ENCODE data around the gene WHAMM. TPM values are rescaled to one million over a fixed set of nuclear protein-coding genes. Genes with fewer than 3 reads are reported as not detected.

The WHAMM gene
- total RNA-seq, 1 donor from 2014 or later = 18.8 TPM

DNA sequence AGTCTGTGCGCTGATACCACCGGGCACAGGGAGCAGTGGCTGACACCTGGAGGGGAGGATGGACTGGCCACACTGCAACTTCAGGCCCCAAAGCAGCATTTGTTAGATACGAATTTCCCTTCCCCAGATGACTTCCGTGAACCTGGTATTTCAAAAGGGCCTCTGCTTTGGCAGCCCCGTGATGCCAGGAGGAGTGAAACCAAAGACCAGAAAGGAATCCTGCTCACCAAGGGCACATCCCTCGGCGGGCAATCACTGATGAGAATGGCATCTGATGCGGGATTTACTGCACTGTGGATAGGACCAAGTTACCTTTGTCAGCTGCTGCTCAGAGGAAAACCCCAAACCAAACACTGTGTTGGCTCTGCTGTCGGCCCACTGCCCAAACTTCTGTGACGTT is 65.5 kb downstream of the WHAMM start:
- TF ChIP-seq, protein P1, sequence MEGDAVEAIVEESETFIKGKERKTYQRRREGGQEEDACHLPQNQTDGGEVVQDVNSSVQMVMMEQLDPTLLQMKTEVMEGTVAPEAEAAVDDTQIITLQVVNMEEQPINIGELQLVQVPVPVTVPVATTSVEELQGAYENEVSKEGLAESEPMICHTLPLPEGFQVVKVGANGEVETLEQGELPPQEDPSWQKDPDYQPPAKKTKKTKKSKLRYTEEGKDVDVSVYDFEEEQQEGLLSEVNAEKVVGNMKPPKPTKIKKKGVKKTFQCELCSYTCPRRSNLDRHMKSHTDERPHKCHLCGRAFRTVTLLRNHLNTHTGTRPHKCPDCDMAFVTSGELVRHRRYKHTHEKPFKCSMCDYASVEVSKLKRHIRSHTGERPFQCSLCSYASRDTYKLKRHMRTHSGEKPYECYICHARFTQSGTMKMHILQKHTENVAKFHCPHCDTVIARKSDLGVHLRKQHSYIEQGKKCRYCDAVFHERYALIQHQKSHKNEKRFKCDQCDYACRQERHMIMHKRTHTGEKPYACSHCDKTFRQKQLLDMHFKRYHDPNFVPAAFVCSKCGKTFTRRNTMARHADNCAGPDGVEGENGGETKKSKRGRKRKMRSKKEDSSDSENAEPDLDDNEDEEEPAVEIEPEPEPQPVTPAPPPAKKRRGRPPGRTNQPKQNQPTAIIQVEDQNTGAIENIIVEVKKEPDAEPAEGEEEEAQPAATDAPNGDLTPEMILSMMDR (IDR thresholded peaks at IDR 0.05) = no peak
- Histone ChIP-seq H3K27ac (no peak overlapping the region), H3K4me3 (no peak overlapping the region), H3K9me3 (no peaks in the 10 kb centered on the region), H3K27me3 (no peaks in the 10 kb centered on the region), H3K4me1 (no peaks in the 10 kb centered on the region), H3K36me3 (no peaks in the 10 kb centered on the region)
- intact Hi-C loops (cut with DNase I) = no loop called here
- no peak for DNase-seq (ENCODE audit: low spot score in 2 of 2)

DNA sequence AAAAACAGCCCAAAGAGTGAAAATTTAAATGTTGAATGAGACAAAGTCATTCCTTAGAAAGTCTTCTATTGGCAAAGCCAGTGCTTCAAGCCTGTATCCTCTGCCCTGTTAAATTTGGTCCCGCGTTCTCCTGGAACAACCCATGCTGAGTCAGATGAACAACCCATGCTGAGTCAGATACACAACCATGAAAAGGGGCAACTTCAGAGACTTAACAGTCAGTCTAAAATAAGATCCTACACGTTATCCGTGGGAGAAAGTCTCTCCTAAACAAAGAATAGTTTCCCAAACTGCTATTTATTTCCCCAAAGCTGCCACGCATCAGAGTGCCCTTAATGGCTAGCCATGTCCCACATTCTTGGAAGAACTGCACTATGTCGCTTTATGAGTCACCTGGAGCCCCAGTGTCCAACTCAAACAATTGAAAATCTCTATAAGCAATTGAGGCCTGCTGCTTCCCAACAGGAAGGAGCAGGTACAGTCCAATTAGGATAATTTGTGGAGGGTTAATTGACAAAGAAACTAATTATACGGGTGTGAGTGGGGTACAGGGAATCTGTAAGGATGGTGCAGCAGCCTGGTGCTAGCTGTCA is 66.1 kb downstream of the WHAMM start:
- Histone ChIP-seq H3K4me3 (no peak overlapping the region), H3K27ac (no peak overlapping the region), H3K4me1 (no peaks in the 10 kb centered on the region), H3K9me3 (no peaks in the 10 kb centered on the region), H3K36me3 (no peaks in the 10 kb centered on the region), H3K27me3 (no peaks in the 10 kb centered on the region)
- intact Hi-C loops (cut with DNase I) = no loop called here
- TF ChIP-seq, protein P1 (IDR thresholded peaks at IDR 0.05) = no peak
- DNase-seq (ENCODE audit: low spot score in 2 of 2) = no peak

DNA sequence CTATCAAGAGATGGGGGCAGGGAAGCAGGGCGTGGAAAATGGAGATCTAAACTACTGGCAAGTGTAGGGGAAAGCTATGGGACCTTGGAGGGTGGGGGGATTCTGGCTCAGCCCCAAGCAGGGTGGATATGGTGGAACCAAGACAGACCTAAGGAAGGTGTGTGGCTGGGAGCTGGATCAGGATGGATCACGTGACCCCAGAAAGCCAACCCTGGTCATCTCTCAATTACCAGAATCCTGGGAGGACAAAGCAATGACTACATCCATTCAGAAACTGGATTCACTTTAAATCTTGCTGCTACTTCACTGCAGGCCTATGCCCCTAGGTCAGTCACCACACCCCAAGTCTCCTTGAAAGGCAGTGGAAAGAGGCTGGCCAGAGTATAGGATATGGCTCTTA is 68.4 kb downstream of the WHAMM start:
- H3K27me3 ChIP-seq = no peaks in the 10 kb centered on the region
- TF ChIP-seq, protein P1 (IDR thresholded peaks at IDR 0.05) = no peak
- no peak overlapping the region for H3K4me3 ChIP-seq
- DNase-seq (ENCODE audit: low spot score in 2 of 2) = no peak
- H3K27ac ChIP-seq = no peak overlapping the region
- no peaks in the 10 kb centered on the region for H3K9me3 ChIP-seq
- H3K4me1 ChIP-seq = no peaks in the 10 kb centered on the region
- intact Hi-C loops (cut with DNase I) = no loop called here
- H3K36me3 ChIP-seq = no peaks in the 10 kb centered on the region

DNA sequence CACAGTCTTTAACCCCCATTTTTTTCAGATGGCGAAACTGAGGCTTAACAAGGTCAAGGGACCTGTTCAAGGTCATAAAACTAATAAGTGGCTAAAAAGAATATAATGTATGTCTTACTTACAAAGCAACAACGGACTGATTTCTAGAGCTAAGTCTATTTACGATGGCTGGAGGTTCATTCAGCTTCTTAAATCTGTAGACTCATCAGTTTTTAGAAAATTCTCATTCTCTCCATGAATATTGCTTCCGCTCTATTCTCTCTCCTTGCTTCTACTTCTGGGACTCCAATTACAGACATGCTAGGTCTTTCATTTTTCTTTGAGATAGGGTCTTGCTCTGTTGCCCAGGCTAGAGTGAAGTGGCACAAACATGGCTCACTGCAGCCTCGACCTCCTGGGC is 68.9 kb downstream of the WHAMM start:
- Histone ChIP-seq H3K4me1 (no peaks in the 10 kb centered on the region), H3K27ac (no peak overlapping the region), H3K4me3 (no peak overlapping the region), H3K27me3 (no peaks in the 10 kb centered on the region), H3K9me3 (no peaks in the 10 kb centered on the region), H3K36me3 (no peaks in the 10 kb centered on the region)
- TF ChIP-seq, protein P1 (IDR thresholded peaks at IDR 0.05) = no peak
- no peak for DNase-seq (ENCODE audit: low spot score in 2 of 2)
- intact Hi-C loops (cut with DNase I) = no loop called here

DNA sequence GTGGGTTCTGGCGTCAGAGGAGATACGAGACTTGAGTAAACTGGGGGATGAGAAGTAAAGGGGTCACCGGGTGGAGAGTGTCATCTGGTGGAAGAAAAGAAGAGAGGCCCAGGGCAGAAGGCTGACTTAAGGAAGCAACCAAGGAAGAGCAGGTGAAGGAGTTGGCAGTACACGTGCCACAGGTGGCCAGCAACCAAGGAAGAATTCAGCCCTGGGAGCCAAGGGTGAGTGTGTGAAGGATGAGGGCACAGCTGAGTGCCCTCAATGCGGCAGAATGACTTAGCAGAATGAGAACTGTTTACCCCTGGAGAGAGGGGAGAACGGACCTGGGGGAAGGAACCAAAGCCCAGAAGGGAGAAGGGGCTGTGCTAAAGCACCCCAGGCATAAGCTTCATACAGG is 71.3 kb downstream of the WHAMM start:
- Histone ChIP-seq H3K4me3 (no peak overlapping the region), H3K36me3 (no peaks in the 10 kb centered on the region), H3K27ac (no peak overlapping the region), H3K4me1 (no peaks in the 10 kb centered on the region), H3K27me3 (no peaks in the 10 kb centered on the region), H3K9me3 (no peaks in the 10 kb centered on the region)
- TF ChIP-seq, protein P1 (IDR thresholded peaks at IDR 0.05) = no peak
- no peak for DNase-seq (ENCODE audit: low spot score in 2 of 2)
- intact Hi-C loops (cut with DNase I) = no loop called here

DNA sequence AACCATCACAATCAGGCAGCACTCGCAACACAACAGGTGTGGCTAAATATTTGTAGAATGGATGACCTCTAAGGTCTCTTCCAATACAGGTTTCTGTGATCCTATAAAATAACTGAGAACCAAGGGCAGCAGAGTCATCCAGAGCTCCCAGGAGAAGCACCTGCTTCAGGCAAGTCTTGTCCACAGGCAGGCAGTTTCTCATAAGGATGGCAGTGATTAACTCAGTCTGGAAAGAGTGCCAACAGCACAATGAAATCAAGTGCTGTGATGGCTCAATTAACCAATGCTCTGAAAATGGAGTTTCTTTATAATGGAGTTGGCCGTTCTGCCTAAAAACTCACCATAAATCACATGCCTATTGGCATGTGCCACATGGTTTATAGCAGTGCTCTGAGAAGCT is 72.3 kb downstream of the WHAMM start:
- Histone ChIP-seq H3K27ac (no peak overlapping the region), H3K4me3 (no peak overlapping the region), H3K4me1 (no peaks in the 10 kb centered on the region), H3K27me3 (no peaks in the 10 kb centered on the region), H3K9me3 (no peaks in the 10 kb centered on the region), H3K36me3 (no peaks in the 10 kb centered on the region)
- intact Hi-C loops (cut with DNase I) = no loop called here
- no peak for DNase-seq (ENCODE audit: low spot score in 2 of 2)
- TF ChIP-seq, protein P1 (IDR thresholded peaks at IDR 0.05) = no peak
